LNCAP (cell line): Measurements from ENCODE around the gene LRRFIP1.

ENCODE experiments used
- TF ChIP-seq, protein P1 (sequence below): fragments of 450-650 bp; IDR thresholded peaks from 2 replicates; pipeline ENCODE4 v1.5.1; 2017; ENCODE audit warnings: mild to moderate bottlenecking

LRRFIP1 gene

DNA sequence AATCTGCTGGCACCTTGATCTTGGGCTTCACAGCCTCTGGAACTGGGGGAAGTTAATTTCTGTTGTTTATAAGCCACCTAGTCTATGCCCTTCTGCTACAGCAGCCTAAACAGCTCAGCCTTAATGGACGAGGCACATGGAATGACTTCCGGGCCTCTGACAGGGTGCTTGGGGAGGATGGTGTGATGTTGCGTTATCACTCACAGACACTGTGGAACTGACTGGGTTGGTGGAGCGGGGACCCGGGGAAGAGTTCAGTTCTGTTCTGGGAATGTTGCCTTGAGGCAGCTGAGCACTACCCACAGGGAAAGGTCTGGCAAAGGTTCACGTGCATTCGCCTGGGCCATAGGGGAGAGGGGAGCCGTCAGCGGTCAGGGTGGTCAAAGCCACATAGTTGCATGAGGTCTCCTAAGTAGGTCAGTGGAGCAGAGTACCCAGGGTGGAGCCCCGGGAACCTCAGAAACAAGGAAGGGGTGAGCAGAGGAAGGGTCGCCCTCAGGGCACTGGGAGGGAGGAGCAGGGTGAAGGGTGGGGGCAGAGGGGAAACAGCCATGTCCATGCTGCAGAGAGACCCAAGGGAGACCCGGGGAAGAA, 36.2 kb downstream of the LRRFIP1 start:
- TF ChIP-seq, protein P1, sequence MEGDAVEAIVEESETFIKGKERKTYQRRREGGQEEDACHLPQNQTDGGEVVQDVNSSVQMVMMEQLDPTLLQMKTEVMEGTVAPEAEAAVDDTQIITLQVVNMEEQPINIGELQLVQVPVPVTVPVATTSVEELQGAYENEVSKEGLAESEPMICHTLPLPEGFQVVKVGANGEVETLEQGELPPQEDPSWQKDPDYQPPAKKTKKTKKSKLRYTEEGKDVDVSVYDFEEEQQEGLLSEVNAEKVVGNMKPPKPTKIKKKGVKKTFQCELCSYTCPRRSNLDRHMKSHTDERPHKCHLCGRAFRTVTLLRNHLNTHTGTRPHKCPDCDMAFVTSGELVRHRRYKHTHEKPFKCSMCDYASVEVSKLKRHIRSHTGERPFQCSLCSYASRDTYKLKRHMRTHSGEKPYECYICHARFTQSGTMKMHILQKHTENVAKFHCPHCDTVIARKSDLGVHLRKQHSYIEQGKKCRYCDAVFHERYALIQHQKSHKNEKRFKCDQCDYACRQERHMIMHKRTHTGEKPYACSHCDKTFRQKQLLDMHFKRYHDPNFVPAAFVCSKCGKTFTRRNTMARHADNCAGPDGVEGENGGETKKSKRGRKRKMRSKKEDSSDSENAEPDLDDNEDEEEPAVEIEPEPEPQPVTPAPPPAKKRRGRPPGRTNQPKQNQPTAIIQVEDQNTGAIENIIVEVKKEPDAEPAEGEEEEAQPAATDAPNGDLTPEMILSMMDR = no peak

- TF ChIP-seq, protein P1 = no peak
These were observed 36.8 kb downstream of the LRRFIP1 start for GRCh38 chr2:237664151-237664550.

- TF ChIP-seq, protein P1 = no peak
These were observed 38.3 kb downstream of the LRRFIP1 start for GRCh38 chr2:237665713-237666143.

DNA sequence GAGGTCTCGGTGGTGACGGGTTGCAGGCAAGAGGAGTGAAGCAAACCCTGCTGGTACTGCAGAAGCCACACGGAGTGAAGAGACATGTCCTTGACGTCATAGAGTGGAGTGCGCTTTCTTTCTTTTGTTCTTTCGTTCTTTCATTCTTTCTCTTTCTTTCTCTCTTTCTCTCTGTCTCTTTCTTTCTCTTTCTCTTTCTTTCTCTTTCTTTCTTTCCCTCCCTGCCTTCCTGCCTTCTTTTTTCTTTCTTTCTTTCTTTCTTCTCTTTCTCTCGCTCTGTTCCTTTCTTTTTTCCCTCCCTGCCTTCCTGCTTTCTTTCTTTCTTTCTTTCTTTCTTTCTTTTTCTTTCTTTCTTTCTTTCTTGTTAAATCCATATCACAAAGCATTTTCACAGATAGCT, 39.2 kb downstream of the LRRFIP1 start:
- TF ChIP-seq, protein P1 = no peak

DNA sequence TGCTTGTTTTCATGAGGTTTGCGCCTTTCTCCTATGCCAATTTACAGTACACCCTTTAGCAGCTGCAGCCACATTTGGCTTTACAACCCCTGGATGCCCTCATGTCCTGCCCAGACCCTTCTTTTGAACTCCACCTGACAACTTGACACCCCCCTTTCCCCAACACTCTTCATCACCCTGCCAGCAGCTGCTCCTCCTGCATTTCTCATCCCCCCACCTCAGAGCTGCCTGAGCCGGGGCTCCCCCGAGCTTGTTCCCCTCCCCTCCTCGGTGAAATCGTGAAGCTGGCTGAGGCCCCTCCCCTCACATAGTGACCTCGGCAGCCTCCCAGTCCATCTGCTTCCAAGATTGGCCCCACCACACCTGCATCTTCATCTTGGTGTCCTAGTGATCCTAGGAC, 40.5 kb downstream of the LRRFIP1 start:
- TF ChIP-seq, protein P1 = no peak

DNA sequence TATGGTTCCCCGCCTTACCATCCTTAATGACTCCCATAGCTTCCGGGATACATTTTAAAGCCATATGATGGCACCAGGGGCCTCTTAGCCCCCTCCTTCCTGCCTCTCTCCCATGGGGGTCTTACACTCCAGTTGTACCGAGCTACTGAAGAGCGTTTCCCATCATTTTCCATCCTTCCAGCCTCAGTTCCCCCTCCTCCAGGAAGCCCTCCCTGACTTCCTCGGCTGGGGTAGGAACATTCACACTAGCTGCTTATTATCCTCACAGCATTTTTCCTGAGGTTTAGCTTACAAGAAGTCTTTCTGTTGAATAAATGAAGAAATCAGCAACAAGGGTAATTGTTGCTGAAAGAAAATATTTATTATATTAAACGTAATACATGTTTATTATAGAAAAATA, 41.1 kb downstream of the LRRFIP1 start:
- TF ChIP-seq, protein P1 = no peak

- TF ChIP-seq, protein P1 = no peak
These were observed 41.9 kb downstream of the LRRFIP1 start for GRCh38 chr2:237669283-237669627.
